Activated CD4-positive, alpha-beta T cell treated with anti-CD3 and anti-CD28 coated beads, Interleukin-2, amount 10 ng/mL, durations not matched to agents 7 days and 5 days (primary cell): Measurements from ENCODE around the gene EXT2. TPM values are rescaled to one million over a fixed set of nuclear protein-coding genes. Genes with fewer than 3 reads are reported as not detected.

Experiments
- CTCF ChIA-PET: fragments of 350-600 bp; sonication (Branson Sonifier 250); formaldehyde crosslinking; loops from one replicate; lab custom pipeline; 2021; ENCODE audit warnings: antibody characterized with exemption; lab: Charles Lee
- POLR2A ChIA-PET: fragments of 350-600 bp; sonication (Branson Sonifier 250); formaldehyde crosslinking; loops from one replicate; lab custom pipeline; 2021; ENCODE audit warnings: antibody characterized with exemption; lab: Charles Lee
- DNase-seq: peaks from one replicate; pipeline ENCODE4 v3.0.0-alpha.2; 2020
- H3K27ac Mint-ChIP-seq: one replicate; pipeline ENCODE4 v1.8.0; 2021; ENCODE audit warnings: mild to moderate bottlenecking, moderate library complexity, mixed read lengths
- H3K27me3 Mint-ChIP-seq: one replicate; pipeline ENCODE4 v1.8.0; 2021; ENCODE audit warnings: mixed read lengths
- H3K36me3 Mint-ChIP-seq: one replicate; pipeline ENCODE4 v1.8.0; 2021; ENCODE audit warnings: low read depth, mixed read lengths
- H3K4me1 Mint-ChIP-seq: one replicate; pipeline ENCODE4 v1.8.0; 2021; ENCODE audit warnings: mixed read lengths
- H3K4me3 Mint-ChIP-seq: one replicate; pipeline ENCODE4 v1.8.0; 2021; ENCODE audit warnings: mild to moderate bottlenecking, moderate library complexity, mixed read lengths
- H3K9me3 Mint-ChIP-seq: one replicate; pipeline ENCODE4 v1.8.0; 2021; ENCODE audit warnings: mixed read lengths
- total RNA-seq, 2 experiments: library from RNA; stranded (reverse); gene quantifications; one replicate each; pipeline ENCODE4 v1.2.3, GENCODE V29; 2021

The EXT2 gene
- total RNA-seq, 2 experiments from 2014 or later: 26.7 to 27.7 TPM

GRCh38 chr11:44139565-44140330 is 44.3 kb downstream of the EXT2 start:
- CTCF ChIA-PET: no interaction called here
- no peaks in the 10 kb centered on the region for H3K4me1 Mint-ChIP-seq

DNA sequence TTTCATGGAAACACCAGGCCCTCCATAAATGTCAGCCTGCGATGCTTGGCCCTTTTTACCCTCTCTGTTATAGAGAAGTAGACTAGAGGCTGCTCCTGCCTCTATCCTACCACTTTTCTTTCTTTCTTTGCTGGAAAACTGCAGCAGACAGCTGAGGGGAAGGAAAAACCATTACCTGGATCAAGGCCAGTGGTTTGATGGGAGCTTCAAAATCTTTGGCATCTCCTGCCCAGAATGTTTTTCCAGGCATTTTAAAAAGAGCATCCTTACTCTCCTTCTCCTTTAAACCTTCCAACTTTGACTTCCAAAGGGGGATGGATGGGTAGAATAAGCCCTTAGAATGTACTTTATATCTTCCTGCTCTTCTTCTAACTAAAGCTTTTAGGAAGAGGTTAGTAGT is 44.9 kb downstream of the EXT2 start:
- Mint-ChIP-seq H3K27me3 (no peaks in the 10 kb centered on the region), H3K4me3 (no peak overlapping the region), H3K4me1 (no peaks in the 10 kb centered on the region), H3K27ac (no peak overlapping the region), H3K9me3 (no peaks in the 10 kb centered on the region), H3K36me3 (no peaks in the 10 kb centered on the region)
- POLR2A ChIA-PET: no interaction called here
- DNase-seq: no peak
- CTCF ChIA-PET: interaction anchor here (0.6 kb wide), 1 partner anchor 200 kb away, joined by 4 read pairs; no protein-coding TSS in a partner anchor

More at GRCh38 chr11:44139565-44140330, 44.3 kb downstream of the EXT2 start:
- POLR2A ChIA-PET: no interaction called here
- Mint-ChIP-seq H3K9me3 (no peaks in the 10 kb centered on the region), H3K27me3 (no peaks in the 10 kb centered on the region), H3K4me3 (no peak overlapping the region), H3K36me3 (no peaks in the 10 kb centered on the region), H3K27ac (no peak overlapping the region)
- DNase-seq: no peak

DNA sequence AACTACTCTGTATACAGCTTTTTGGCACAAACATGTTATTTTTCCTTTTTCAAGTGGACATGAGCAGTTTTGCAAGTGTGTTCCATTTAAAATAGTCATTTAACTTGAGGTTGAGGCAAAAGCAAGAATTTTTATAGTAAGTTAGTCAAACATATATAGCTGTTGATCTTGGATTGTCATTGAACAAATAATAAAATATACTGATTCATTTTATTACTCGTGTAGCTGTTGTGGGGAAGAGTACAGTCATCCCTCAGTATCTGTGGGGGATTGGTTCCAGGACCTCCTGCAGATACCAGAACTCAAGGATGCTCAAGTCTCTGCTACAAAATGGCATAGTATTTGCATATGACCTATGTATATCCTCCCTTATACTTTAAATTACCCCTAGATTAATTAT is 45.3 kb downstream of the EXT2 start:
- Mint-ChIP-seq H3K27me3 (no peaks in the 10 kb centered on the region), H3K36me3 (no peaks in the 10 kb centered on the region), H3K27ac (no peak overlapping the region), H3K4me1 (no peaks in the 10 kb centered on the region), H3K9me3 (no peaks in the 10 kb centered on the region), H3K4me3 (no peak overlapping the region)
- DNase-seq: no peak
- ChIA-PET POLR2A (no interaction called here), CTCF (interaction anchor here (0.6 kb wide), 1 partner anchor 201 kb away, joined by 4 read pairs; no protein-coding TSS in a partner anchor)

DNA sequence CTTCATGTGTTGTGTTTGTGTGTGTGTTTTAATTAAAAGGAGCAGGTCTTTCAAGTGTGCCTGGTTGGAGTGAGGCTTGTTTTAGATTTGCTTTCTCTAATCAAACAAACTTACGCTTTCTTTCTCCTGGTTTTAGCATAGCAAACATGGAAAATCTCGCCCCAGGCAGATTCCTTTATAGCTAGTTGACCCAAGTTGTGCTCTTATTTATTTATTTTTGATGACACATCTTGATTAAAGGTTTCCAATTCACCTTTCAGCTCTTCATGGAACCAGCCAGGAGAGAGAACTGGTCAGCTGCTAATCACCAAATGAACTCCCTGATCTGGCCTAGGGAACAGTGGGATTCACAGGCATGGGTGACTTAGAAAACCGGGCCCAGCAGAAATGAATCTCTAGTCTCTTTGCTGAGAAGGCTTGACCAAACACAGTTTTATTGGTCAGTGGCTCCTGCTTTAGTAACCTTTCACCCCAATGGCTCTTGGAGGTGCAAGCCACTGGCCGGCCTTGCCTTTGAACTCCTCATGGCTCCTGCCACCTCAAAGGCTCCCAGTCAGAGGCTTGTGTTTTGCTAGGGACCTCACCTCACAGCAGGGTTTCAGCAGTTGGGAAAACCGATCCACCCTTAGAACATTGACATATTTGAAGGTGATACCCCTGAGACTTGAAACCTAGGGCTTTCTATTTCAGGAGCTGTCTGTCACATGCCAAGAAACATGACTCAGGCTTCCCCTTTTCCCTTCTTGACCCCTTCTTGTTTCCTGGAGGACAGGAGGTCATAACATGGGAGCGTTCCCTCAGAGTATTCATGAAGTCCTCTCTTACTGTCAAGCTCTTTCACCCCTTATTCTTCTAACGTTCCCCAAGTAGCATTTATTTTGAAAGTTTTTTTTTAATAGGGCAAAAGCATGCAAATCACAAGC is 48.8 kb downstream of the EXT2 start:
- Mint-ChIP-seq H3K27ac (no peak overlapping the region), H3K27me3 (no peaks in the 10 kb centered on the region), H3K36me3 (peaks cover 12% of the 10 kb centered on the region), H3K4me1 (no peaks in the 10 kb centered on the region), H3K4me3 (no peak overlapping the region), H3K9me3 (no peaks in the 10 kb centered on the region)
- no peak for DNase-seq
- ChIA-PET CTCF (interaction anchor here (0.7 to 1.5 kb wide), 3 partner anchors 8 to 146 kb away, joined by 3 to 4 read pairs (median 4); no protein-coding TSS in a partner anchor), POLR2A (no interaction called here)

DNA sequence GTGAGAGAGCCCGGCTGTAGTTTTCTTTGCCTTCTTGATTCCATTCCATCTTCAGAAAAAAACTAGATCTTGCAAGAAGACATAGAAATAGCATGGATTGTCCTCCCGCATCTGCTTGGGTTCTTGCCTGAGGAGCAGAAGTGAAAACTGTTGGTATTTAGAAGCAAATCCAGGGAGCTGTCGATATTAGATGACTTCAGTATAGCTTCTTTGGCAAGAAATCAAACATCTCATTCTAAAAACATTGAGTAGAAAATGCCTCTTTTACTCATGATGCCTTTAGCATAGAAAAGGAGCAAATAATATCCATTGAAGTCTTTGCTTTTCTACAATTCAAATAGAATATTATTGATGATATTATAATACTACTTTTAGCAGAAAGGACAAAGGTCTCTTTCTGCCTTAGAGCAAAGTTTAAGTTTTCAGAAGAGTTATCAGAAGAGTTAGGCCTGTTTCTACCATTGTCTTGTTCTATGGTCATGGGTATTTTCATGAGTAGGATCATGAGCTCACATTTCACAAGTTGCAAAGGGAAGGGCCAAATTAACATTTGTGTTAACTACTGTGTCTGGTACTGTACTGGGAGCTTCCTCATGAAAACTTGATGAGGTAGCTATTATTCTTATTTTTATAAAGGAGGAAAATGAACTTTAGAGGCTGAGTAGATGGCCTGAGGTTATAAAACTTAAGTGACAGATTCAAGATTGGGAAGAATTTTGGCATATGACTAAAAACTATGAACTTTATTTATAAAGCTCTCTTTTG is 49.7 kb downstream of the EXT2 start:
- no peaks in the 10 kb centered on the region for H3K27me3 Mint-ChIP-seq
- no peak overlapping the region for H3K27ac Mint-ChIP-seq
- no peak for DNase-seq
- no peak overlapping the region for H3K4me3 Mint-ChIP-seq
- no peaks in the 10 kb centered on the region for H3K9me3 Mint-ChIP-seq
- H3K36me3 Mint-ChIP-seq: peaks cover 18% of the 10 kb centered on the region
- H3K4me1 Mint-ChIP-seq: no peaks in the 10 kb centered on the region
- ChIA-PET POLR2A (no interaction called here), CTCF (interaction anchor here (1.5 kb wide), 1 partner anchor 9 kb away, joined by 4 read pairs; no protein-coding TSS in a partner anchor)

DNA sequence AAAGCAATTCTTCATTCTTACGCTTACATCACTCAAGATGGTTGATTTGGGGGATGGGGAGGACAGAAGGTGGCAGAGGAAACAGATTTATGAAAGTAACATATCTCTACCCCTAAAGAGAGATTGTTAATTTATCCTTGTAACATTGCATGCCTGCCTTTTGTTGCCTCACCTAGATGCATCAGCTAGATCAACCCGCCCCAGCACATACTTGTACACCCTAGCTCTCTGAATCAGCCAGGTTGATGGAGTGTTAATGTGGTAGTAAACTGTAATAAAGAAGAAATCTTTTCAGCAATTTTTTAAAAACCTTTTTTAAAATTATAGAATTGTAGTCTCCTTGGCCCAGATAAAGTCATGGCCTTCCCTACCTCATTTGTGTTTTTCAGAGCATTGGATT is 51.5 kb downstream of the EXT2 start:
- no peak for DNase-seq
- Mint-ChIP-seq H3K36me3 (peaks cover 26% of the 10 kb centered on the region), H3K27ac (no peak overlapping the region), H3K27me3 (no peaks in the 10 kb centered on the region), H3K9me3 (peaks cover 2% of the 10 kb centered on the region), H3K4me1 (no peaks in the 10 kb centered on the region), H3K4me3 (no peak overlapping the region)
- ChIA-PET POLR2A (no interaction called here), CTCF (no interaction called here)

DNA sequence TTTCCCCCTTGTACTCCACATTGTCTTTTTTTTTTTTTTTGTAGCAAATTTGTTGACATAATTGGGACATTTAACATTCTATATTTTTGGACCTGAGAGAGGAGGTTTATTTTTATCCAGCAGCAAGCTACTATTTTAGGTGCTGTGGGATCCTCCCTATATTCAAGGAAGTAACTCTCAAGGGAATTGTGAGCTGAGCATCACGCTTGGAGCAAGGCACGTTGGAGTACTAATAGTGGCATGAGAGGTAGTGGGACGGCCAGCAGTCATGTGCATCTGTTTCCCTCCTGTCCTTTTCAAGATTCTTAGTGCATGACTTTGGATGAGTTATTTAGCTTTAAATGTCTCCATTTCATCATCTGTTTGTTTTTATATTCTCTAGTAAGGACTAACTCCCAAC is 52.3 kb downstream of the EXT2 start:
- POLR2A ChIA-PET: no interaction called here
- Mint-ChIP-seq H3K36me3 (peaks cover 32% of the 10 kb centered on the region), H3K27me3 (no peaks in the 10 kb centered on the region), H3K27ac (no peak overlapping the region), H3K4me1 (no peaks in the 10 kb centered on the region), H3K4me3 (no peak overlapping the region), H3K9me3 (peaks cover 4% of the 10 kb centered on the region)
- CTCF ChIA-PET: no interaction called here
- DNase-seq: no peak

- Mint-ChIP-seq H3K36me3 (peaks cover 45% of the 10 kb centered on the region), H3K9me3 (peaks cover 12% of the 10 kb centered on the region), H3K27me3 (no peaks in the 10 kb centered on the region), H3K4me3 (no peak overlapping the region), H3K4me1 (no peaks in the 10 kb centered on the region), H3K27ac (no peak overlapping the region)
- DNase-seq: no peak
- CTCF ChIA-PET: no interaction called here
- POLR2A ChIA-PET: no interaction called here
Observed at GRCh38 chr11:44149651-44150050, 54.2 kb downstream of the EXT2 start.

DNA sequence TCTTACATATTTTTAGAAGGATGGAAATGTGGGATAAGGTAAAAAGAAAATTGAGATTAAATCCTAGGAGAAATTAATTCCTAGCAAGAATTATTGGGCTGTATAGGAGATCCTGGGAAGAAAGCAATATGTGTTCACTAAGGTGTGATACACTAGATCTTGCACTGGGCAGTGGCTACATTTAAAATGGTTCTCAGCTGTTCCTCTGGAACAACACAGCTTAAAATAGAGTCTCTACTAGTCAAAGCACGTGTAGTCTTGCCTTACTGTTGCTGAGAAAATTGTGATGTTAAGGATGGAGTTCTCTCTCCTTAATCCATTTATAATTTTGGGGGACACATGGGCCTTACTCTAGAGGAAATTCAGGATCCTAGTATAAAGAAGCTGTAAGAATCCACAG is 54.9 kb downstream of the EXT2 start:
- Mint-ChIP-seq H3K36me3 (peaks cover 46% of the 10 kb centered on the region), H3K27ac (no peak overlapping the region), H3K4me1 (no peaks in the 10 kb centered on the region), H3K4me3 (no peak overlapping the region), H3K9me3 (peaks cover 12% of the 10 kb centered on the region), H3K27me3 (no peaks in the 10 kb centered on the region)
- CTCF ChIA-PET: no interaction called here
- POLR2A ChIA-PET: no interaction called here
- DNase-seq: no peak

GRCh38 chr11:44157019-44157418 is 61.5 kb downstream of the EXT2 start:
- POLR2A ChIA-PET: no interaction called here
- H3K36me3 Mint-ChIP-seq: peaks cover 26% of the 10 kb centered on the region
- peaks cover 9% of the 10 kb centered on the region for H3K4me1 Mint-ChIP-seq
- DNase-seq: no peak
- no peak overlapping the region for H3K4me3 Mint-ChIP-seq
- H3K27me3 Mint-ChIP-seq: no peaks in the 10 kb centered on the region
- CTCF ChIA-PET: no interaction called here
- H3K27ac Mint-ChIP-seq: no peak overlapping the region
- H3K9me3 Mint-ChIP-seq: peaks cover 9% of the 10 kb centered on the region

DNA sequence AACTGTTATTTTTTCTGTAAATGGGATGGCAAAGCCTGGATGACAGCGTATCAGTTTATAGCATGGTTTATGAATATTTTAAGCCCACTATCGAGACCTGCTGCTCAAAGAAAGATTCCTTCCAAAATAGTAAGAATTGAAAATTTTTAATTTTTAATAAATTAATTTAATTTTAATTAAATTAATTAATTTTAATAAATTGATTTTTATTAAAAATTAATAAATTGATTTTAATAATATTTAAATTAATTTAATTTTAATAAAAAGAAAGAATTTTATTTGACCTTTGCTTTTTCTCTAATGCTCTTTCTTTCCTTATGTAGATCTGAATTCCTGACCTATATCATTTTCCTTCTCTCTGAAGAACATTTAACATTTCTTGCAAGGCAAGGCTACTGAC is 62.9 kb downstream of the EXT2 start:
- DNase-seq: no peak
- Mint-ChIP-seq H3K27ac (no peak overlapping the region), H3K27me3 (no peaks in the 10 kb centered on the region), H3K4me3 (no peak overlapping the region), H3K9me3 (peaks cover 5% of the 10 kb centered on the region), H3K36me3 (peaks cover 17% of the 10 kb centered on the region), H3K4me1 (peaks cover 9% of the 10 kb centered on the region)
- POLR2A ChIA-PET: no interaction called here
- CTCF ChIA-PET: no interaction called here

DNA sequence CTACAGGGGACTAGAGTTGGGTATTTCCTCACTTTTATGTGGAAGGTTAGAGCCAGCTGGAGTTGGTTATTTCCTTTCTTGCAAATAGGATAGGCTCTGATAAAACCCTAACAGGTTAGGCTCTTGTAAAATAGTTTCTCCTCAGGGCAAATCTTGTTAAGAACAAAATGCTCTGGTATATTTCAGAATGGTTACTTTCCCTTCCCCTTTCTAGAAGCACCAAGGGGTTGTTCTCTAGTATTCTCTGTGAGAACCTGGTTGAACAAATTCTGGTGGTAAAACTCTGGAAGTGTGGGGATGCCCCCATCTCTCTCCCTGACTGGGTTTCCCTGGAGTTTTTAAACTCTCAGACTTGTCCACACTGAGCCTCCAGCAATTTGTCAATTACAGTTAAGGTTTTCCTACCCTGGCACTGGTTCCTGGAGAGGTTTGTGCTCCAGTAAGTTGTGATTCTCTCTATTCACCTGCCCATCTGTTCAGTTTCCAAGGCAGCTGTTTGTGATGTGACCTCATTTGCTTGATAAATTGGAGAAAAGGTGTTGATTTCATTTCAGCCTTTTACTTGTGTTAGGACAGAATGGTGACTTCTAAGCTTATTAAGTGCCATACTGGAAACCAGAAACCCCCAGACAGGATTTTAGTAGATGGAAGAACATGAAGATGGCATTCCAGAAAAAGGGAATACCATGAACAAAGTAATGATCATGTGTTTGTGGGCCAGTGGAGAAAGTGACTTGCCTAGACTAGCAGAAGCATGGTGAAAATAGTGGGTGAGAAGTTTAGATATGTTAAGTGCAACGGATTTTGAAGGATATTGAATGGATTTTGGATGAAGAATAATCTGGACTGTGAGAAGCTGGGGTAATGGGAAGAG is 64.6 kb downstream of the EXT2 start:
- H3K27me3 Mint-ChIP-seq: no peaks in the 10 kb centered on the region
- ChIA-PET POLR2A (no interaction called here), CTCF (no interaction called here)
- no peaks in the 10 kb centered on the region for H3K9me3 Mint-ChIP-seq
- peaks cover 7% of the 10 kb centered on the region for H3K36me3 Mint-ChIP-seq
- H3K4me3 Mint-ChIP-seq: no peak overlapping the region
- DNase-seq: no peak
- no peak overlapping the region for H3K27ac Mint-ChIP-seq
- peaks cover 9% of the 10 kb centered on the region for H3K4me1 Mint-ChIP-seq
